HepG2 (cell line): Measurements from ENCODE around the gene RTF1. TPM values are rescaled to one million over a fixed set of nuclear protein-coding genes. Genes with fewer than 3 reads are reported as not detected.

Experiments
- KDM1A ChIP-seq: IDR thresholded peaks from 2 replicates; pipeline ENCODE4 v1.6.1; 2016; ENCODE audit warnings: missing compliant biosample characterization
- RBM22 ChIP-seq: fragments of 200-400 bp; formaldehyde crosslinking; optimal IDR thresholded peaks from 2 replicates; pipeline ENCODE3; 2017; ENCODE audit warnings: mild to moderate bottlenecking, low read length, moderate library complexity
- ZKSCAN1 ChIP-seq: fragments of 150-350 bp; IDR thresholded peaks from 2 replicates; pipeline ENCODE4 v1.6.1; 2014; ENCODE audit warnings: low read length
- ZNF263 ChIP-seq: sonication (generic); formaldehyde crosslinking; IDR thresholded peaks from 2 replicates; pipeline ENCODE4 v1.4.0; 2020; ENCODE audit warnings: missing genetic modification reagents
- ZNF484 ChIP-seq: sonication (generic); formaldehyde crosslinking; IDR thresholded peaks from 2 replicates; pipeline ENCODE4 v1.5.1; 2020; ENCODE audit warnings: mild to moderate bottlenecking, low read depth, missing genetic modification reagents, borderline replicate concordance
- ZNF746 ChIP-seq: sonication (generic); formaldehyde crosslinking; IDR thresholded peaks from 2 replicates; pipeline ENCODE4 v1.8.0; 2022; ENCODE audit warnings: mild to moderate bottlenecking, missing genetic modification reagents
- polyA plus RNA-seq, 8 experiments: library from polyadenylated mRNA; depleted of rRNA in 3 of 8; stranded (reverse) in 7 of 8; unstranded in 1 of 8; fragments of >200 nt; fragmentation: Illumina TruSeq in 4 of 8; extraction: Trizol in 4 of 8; gene quantifications; 2 replicates each; pipeline versions ENCODE4 v1.2.1 to v1.2.3, GENCODE V29; 2011 to 2016; ENCODE audit warnings: low read depth in 4 of 8, missing spikeins in 1 of 8, mixed read lengths in 1 of 8; ENCODE audit not compliant: insufficient read depth in 1 of 8
- total RNA-seq, 5 experiments: library from RNA; depleted of rRNA; stranded (reverse); fragments of >200 nt; fragmentation: Illumina TruSeq; extraction: Trizol; gene quantifications; 2 replicates each; pipeline ENCODE4 v1.2.3, GENCODE V29; 2016; ENCODE audit warnings: low read depth in 1 of 5
- TF ChIP-seq, protein P1 (sequence below): sonication (generic); formaldehyde crosslinking; IDR thresholded peaks from 2 replicates; pipeline ENCODE4 v1.5.0; 2020; ENCODE audit warnings: mild to moderate bottlenecking, missing genetic modification reagents, borderline replicate concordance
- TF ChIP-seq, protein P2 (sequence below): sonication (generic); formaldehyde crosslinking; IDR thresholded peaks from 2 replicates; pipeline ENCODE4 v1.4.0; 2020; ENCODE audit warnings: mild to moderate bottlenecking, missing genetic modification reagents

RTF1 gene
- total and polyA plus RNA-seq, 2 of the 13 experiments (the other 11 are each of a cell fraction or from before 2014, with no cell fraction given), result 13.9 to 17.9 TPM

DNA sequence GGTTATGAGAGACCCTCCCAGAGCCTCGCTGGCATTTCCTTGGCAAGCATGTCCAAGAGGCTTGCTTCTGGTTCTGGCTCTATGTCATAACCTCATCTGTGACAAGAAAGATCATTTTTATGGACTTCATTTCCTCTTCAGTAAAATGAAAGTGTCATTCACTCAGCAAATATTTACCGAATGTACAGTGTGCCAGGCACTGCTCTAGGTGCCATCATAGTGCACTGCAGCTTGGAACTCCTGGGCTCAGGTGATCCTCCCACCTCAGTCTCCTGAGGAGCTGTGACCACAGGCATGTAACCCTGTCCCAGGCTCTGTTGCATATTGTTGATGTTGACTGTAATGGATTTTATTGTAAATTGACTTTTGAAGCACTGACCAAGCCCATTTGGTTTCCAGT, 58.0 kb downstream of the RTF1 start (continued):
- no peak for TF ChIP-seq ZNF484 (CRISPR knock-in tag)
- no peak for TF ChIP-seq ZNF263
- no peak for TF ChIP-seq ZNF746 (CRISPR knock-in tag)
- no peak for TF ChIP-seq RBM22
- TF ChIP-seq, protein P1, sequence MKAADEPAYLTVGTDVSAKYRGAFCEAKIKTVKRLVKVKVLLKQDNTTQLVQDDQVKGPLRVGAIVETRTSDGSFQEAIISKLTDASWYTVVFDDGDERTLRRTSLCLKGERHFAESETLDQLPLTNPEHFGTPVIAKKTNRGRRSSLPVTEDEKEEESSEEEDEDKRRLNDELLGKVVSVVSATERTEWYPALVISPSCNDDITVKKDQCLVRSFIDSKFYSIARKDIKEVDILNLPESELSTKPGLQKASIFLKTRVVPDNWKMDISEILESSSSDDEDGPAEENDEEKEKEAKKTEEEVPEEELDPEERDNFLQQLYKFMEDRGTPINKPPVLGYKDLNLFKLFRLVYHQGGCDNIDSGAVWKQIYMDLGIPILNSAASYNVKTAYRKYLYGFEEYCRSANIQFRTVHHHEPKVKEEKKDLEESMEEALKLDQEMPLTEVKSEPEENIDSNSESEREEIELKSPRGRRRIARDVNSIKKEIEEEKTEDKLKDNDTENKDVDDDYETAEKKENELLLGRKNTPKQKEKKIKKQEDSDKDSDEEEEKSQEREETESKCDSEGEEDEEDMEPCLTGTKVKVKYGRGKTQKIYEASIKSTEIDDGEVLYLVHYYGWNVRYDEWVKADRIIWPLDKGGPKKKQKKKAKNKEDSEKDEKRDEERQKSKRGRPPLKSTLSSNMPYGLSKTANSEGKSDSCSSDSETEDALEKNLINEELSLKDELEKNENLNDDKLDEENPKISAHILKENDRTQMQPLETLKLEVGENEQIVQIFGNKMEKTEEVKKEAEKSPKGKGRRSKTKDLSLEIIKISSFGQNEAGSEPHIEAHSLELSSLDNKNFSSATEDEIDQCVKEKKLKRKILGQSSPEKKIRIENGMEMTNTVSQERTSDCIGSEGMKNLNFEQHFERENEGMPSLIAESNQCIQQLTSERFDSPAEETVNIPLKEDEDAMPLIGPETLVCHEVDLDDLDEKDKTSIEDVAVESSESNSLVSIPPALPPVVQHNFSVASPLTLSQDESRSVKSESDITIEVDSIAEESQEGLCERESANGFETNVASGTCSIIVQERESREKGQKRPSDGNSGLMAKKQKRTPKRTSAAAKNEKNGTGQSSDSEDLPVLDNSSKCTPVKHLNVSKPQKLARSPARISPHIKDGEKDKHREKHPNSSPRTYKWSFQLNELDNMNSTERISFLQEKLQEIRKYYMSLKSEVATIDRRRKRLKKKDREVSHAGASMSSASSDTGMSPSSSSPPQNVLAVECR (CRISPR knock-in tag), result no peak
- TF ChIP-seq ZKSCAN1, result no peak
- no peak for TF ChIP-seq KDM1A (CRISPR knock-in tag)
- TF ChIP-seq, protein P2, sequence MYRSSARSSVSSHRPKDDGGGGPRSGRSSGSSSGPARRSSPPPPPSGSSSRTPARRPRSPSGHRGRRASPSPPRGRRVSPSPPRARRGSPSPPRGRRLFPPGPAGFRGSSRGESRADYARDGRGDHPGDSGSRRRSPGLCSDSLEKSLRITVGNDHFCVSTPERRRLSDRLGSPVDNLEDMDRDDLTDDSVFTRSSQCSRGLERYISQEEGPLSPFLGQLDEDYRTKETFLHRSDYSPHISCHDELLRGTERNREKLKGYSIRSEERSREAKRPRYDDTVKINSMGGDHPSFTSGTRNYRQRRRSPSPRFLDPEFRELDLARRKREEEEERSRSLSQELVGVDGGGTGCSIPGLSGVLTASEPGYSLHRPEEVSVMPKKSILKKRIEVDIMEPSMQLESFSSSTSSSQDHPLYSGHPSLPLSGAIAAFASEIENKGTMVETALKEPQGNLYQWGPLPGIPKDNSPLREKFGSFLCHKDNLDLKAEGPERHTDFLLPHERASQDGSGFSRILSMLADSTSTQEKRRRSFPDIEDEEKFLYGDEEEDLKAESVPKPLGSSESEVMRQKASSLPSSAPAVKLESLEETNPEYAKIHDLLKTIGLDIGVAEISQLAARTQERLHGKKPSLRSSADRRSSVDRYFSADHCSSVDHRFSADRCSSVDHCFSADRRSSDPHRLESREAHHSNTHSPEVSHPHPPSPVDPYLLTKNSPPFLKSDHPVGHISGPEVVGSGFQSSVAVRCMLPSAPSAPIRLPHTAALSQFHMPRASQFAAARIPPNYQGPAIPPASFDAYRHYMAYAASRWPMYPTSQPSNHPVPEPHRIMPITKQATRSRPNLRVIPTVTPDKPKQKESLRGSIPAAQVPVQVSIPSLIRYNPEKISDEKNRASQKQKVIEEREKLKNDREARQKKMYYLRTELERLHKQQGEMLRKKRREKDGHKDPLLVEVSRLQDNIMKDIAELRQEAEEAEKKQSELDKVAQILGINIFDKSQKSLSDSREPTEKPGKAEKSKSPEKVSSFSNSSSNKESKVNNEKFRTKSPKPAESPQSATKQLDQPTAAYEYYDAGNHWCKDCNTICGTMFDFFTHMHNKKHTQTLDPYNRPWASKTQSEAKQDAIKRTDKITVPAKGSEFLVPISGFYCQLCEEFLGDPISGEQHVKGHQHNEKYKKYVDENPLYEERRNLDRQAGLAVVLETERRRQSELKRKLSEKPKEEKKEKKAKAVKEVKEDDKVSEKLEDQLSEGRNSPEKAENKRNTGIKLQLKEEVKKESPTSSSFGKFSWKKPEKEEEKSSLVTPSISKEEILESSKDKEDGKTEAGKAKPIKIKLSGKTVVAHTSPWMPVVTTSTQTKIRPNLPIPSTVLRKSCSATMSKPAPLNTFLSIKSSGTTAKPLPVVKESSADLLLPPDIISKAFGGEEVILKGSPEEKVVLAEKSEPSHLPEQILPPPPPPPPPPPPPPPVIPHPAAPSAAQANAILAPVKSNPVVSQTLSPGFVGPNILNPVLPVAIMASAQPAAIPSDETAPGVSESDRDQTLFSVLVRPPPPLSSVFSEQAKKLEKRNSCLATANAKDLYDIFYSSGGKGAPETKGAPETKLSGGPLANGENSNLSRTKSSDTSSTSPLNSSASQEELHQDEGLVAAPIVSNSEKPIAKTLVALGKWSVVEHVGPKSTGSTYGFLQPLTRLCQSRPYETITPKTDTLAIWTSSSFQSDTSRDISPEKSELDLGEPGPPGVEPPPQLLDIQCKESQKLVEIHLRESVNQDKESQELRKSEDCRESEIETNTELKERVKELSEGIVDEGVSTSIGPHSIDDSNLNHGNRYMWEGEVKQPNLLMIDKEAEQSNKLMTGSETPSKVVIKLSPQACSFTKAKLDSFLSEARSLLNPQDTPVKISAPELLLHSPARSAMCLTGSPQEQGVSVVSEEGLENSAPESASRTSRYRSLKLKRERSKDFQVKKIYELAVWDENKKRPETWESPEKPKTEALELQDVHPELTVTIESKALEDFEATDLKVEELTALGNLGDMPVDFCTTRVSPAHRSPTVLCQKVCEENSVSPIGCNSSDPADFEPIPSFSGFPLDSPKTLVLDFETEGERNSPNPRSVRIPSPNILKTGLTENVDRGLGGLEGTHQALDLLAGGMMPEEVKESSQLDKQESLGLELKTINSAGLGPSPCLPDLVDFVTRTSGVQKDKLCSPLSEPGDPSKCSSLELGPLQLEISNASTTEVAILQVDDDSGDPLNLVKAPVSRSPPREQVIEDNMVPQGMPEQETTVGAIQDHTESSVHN (CRISPR knock-in tag), result no peak
- TF ChIP-seq, all 625 proteins: peak for 0
